Measurements from ENCODE around the gene C2CD4C.
"Not testable (repeated sequence)": the region's sequence is repeated elsewhere in the genome, so short reads cannot be mapped to it uniquely, and the experiment has no call there.

C2CD4C gene

GRCh38 chr19:413756-414420, 4.9 kb upstream of the C2CD4C start:
- DNase-seq, result no peak

- peak; percentile 44 for DNase-seq
These were observed 3.7 kb upstream of the C2CD4C start for GRCh38 chr19:412356-413355.

- no peak for DNase-seq
These were observed 2.9 kb upstream of the C2CD4C start for GRCh38 chr19:411723-412355.

- not testable (repeated sequence) for DNase-seq
These were observed 2.3 kb upstream of the C2CD4C start for GRCh38 chr19:411121-411722.

GRCh38 chr19:410243-410781, 1.4 kb upstream of the C2CD4C start:
- no peak for DNase-seq

GRCh38 chr19:409516-410242, 732 bp upstream of the C2CD4C start:
- no peak for DNase-seq

- DNase-seq, result no peak
These were observed 476 bp downstream of the C2CD4C start for GRCh38 chr19:408441-408901.

- no peak for DNase-seq
These were observed 1.2 kb downstream of the C2CD4C start for GRCh38 chr19:407511-408440.

- DNase-seq, result no peak
These were observed 1.9 kb downstream of the C2CD4C start for GRCh38 chr19:406971-407510.

GRCh38 chr19:406135-406781, 2.7 kb downstream of the C2CD4C start:
- DNase-seq, result no peak

- DNase-seq, result no peak
These were observed 3.6 kb downstream of the C2CD4C start for GRCh38 chr19:405121-405965.

- no peak for DNase-seq
These were observed 5.5 kb downstream of the C2CD4C start for GRCh38 chr19:403221-404027.

GRCh38 chr19:402786-403185, 6.2 kb downstream of the C2CD4C start:
- no peak for DNase-seq

- DNase-seq, result no peak
These were observed 7.0 kb downstream of the C2CD4C start for GRCh38 chr19:401866-402511.

GRCh38 chr19:400976-401865, 7.7 kb downstream of the C2CD4C start:
- DNase-seq, result no peak

GRCh38 chr19:399370-399769, 9.6 kb downstream of the C2CD4C start:
- DNase-seq, result no peak

- DNase-seq, result no peak
These were observed 10.2 kb downstream of the C2CD4C start for GRCh38 chr19:398719-399118.

Data from NCI-H2107 (cell line).